K562 (cell line): Measurements from ENCODE around the gene ACTG2.

Source experiments
- CBX1 ChIP-seq: sonication (generic); IDR thresholded peaks from 2 replicates; pipeline ENCODE4 v1.6.1; 2016; ENCODE audit warnings: antibody characterized with exemption, low read depth, mild to moderate bottlenecking
- POLR2AphosphoS5 ChIP-seq: IDR thresholded peaks from 2 replicates; pipeline ENCODE4 v1.6.1; 2011; ENCODE audit warnings: mild to moderate bottlenecking, low read depth, low read length, moderate library complexity; ENCODE audit not compliant: control insufficient read depth, insufficient read depth
- SIN3B ChIP-seq: fragments of 450-650 bp; IDR thresholded peaks from 2 replicates; pipeline ENCODE4 v1.6.1; 2017; ENCODE audit warnings: low read depth, mild to moderate bottlenecking, moderate library complexity
- TF ChIP-seq, protein P1 (sequence below): fragments of 250-450 bp; sonication (Bioruptor Pico); IDR thresholded peaks from 2 replicates; pipeline ENCODE4 v1.4.0; 2020; ENCODE audit warnings: mild to moderate bottlenecking, moderate library complexity
- TF ChIP-seq, protein P2 (sequence below), 3 experiments: IDR thresholded peaks in 2 of 3; conservative IDR thresholded peaks in 1 of 3; 2 replicates each; pipeline ENCODE4 v1.5.1; 2011 to 2012; ENCODE audit warnings: low read length in 3 of 3, mild to moderate bottlenecking in 3 of 3, control low read depth in 2 of 3, improper control_type of control experiment in 1 of 3, inconsistent platforms in 1 of 3, low read depth in 1 of 3, mixed read lengths in 1 of 3, moderate library complexity in 1 of 3; ENCODE audit not compliant: insufficient read depth in 2 of 3

DNA sequence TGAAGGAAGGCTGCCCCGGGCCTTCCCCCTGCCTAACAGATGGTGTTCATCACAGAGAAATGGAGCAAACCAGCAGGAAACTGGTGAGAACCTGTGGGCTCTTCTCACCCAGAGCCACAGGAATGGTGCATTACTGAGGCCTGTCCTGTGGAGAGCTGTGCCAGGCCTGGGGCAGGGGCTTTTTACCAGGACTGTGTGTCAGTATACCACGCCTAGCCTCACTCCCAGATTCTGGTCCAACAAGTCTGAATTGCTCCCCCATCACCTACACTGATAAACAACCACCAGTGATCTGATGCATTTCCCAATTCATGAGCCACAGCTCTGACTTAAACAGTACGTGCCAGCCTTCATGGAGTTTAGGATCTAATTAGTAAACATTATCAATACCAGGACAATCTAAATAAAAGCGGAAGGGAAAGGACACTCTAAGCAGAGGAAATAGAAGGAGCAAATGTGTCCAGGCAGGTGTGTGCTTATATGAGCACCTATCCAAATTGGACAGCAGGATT is 24.9 kb downstream of the ACTG2 start:
- TF ChIP-seq, protein P1, sequence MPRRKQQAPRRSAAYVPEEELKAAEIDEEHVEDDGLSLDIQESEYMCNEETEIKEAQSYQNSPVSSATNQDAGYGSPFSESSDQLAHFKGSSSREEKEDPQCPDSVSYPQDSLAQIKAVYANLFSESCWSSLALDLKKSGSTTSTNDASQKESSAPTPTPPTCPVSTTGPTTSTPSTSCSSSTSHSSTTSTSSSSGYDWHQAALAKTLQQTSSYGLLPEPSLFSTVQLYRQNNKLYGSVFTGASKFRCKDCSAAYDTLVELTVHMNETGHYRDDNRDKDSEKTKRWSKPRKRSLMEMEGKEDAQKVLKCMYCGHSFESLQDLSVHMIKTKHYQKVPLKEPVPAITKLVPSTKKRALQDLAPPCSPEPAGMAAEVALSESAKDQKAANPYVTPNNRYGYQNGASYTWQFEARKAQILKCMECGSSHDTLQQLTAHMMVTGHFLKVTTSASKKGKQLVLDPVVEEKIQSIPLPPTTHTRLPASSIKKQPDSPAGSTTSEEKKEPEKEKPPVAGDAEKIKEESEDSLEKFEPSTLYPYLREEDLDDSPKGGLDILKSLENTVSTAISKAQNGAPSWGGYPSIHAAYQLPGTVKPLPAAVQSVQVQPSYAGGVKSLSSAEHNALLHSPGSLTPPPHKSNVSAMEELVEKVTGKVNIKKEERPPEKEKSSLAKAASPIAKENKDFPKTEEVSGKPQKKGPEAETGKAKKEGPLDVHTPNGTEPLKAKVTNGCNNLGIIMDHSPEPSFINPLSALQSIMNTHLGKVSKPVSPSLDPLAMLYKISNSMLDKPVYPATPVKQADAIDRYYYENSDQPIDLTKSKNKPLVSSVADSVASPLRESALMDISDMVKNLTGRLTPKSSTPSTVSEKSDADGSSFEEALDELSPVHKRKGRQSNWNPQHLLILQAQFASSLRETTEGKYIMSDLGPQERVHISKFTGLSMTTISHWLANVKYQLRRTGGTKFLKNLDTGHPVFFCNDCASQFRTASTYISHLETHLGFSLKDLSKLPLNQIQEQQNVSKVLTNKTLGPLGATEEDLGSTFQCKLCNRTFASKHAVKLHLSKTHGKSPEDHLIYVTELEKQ, result no peak
- TF ChIP-seq, protein P2, sequence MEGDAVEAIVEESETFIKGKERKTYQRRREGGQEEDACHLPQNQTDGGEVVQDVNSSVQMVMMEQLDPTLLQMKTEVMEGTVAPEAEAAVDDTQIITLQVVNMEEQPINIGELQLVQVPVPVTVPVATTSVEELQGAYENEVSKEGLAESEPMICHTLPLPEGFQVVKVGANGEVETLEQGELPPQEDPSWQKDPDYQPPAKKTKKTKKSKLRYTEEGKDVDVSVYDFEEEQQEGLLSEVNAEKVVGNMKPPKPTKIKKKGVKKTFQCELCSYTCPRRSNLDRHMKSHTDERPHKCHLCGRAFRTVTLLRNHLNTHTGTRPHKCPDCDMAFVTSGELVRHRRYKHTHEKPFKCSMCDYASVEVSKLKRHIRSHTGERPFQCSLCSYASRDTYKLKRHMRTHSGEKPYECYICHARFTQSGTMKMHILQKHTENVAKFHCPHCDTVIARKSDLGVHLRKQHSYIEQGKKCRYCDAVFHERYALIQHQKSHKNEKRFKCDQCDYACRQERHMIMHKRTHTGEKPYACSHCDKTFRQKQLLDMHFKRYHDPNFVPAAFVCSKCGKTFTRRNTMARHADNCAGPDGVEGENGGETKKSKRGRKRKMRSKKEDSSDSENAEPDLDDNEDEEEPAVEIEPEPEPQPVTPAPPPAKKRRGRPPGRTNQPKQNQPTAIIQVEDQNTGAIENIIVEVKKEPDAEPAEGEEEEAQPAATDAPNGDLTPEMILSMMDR (IDR thresholded peaks at IDR 0.05 in 2 of 3, conservative IDR thresholded peaks at IDR 0.05 in 1 of 3; ENCODE audit: insufficient read depth in 2 of 3, low read depth in 1 of 3, low read length in 3 of 3), result no peak
- TF ChIP-seq SIN3B (no peak), POLR2AphosphoS5 (no peak), CBX1 (no peak)
